Thymus (tissue), 11 donors: Measurements from ENCODE around the gene PCBP3. TPM values are rescaled to one million over a fixed set of nuclear protein-coding genes. Genes with fewer than 3 reads are reported as not detected.
"Not testable (repeated sequence)": the region's sequence is repeated elsewhere in the genome, so short reads cannot be mapped to it uniquely, and the experiment has no call there.

Experiments used
- DNase-seq, 9 donors: peaks; one replicate each; pipeline ENCODE4 v3.0.0-alpha.2; 2013; ENCODE audit warnings: low spot score in 9 of 9, low read depth in 6 of 9, missing footprints in 1 of 9
- H3K27ac ChIP-seq, 2 donors: one replicate each; pipeline ENCODE4 v1.5.1; 2013; ENCODE audit warnings: control low read depth in 1 of 2, low read depth in 1 of 2, low read length in 1 of 2, mild to moderate bottlenecking in 1 of 2, moderate library complexity in 1 of 2
- H3K27me3 ChIP-seq, 2 donors: one replicate each; pipeline ENCODE4 v1.5.1; 2013; ENCODE audit warnings: low read length in 1 of 2; ENCODE audit not compliant: control insufficient read depth in 2 of 2, insufficient read depth in 1 of 2
- H3K36me3 ChIP-seq, 2 donors: one replicate each; pipeline ENCODE4 v1.5.1; 2013; ENCODE audit warnings: low read length in 1 of 2, mild to moderate bottlenecking in 1 of 2, moderate library complexity in 1 of 2; ENCODE audit not compliant: control insufficient read depth in 2 of 2, insufficient read depth in 2 of 2
- H3K4me1 ChIP-seq, 2 donors: one replicate each; pipeline ENCODE4 v1.5.1; 2013; ENCODE audit warnings: low read length in 2 of 2; ENCODE audit not compliant: control insufficient read depth in 2 of 2, insufficient read depth in 2 of 2
- H3K4me3 ChIP-seq, 2 donors: one replicate each; pipeline ENCODE4 v1.5.1; 2013; ENCODE audit warnings: low read length in 2 of 2, control low read depth in 1 of 2, mild to moderate bottlenecking in 1 of 2
- H3K9me3 ChIP-seq, 2 donors: one replicate each; pipeline ENCODE4 v1.5.1; 2013; ENCODE audit warnings: low read length in 1 of 2, mild to moderate bottlenecking in 1 of 2; ENCODE audit not compliant: control insufficient read depth in 2 of 2, insufficient read depth in 1 of 2
- WGBS: extraction: QIAGEN DNeasy Blood & Tissue Kit; methylation state at CpG from one replicate; pipeline ENCODE4 v1.1.7; 2013; 5-methylcytosine and 5-hydroxymethylcytosine counted together
- polyA plus RNA-seq: library from polyadenylated mRNA; stranded (reverse); fragments of 200-250 nt; gene quantifications from one replicate; pipeline ENCODE4 v1.2.3, GENCODE V29; 2013
- total RNA-seq: library from RNA; stranded (reverse); fragments of 120-200 nt; gene quantifications from one replicate; pipeline ENCODE4 v1.2.4, GENCODE V29; 2013
- donor health status: healthy.

PCBP3 gene
- total and polyA plus RNA-seq, 2 donors: 12.8 to 44.9 TPM

DNA sequence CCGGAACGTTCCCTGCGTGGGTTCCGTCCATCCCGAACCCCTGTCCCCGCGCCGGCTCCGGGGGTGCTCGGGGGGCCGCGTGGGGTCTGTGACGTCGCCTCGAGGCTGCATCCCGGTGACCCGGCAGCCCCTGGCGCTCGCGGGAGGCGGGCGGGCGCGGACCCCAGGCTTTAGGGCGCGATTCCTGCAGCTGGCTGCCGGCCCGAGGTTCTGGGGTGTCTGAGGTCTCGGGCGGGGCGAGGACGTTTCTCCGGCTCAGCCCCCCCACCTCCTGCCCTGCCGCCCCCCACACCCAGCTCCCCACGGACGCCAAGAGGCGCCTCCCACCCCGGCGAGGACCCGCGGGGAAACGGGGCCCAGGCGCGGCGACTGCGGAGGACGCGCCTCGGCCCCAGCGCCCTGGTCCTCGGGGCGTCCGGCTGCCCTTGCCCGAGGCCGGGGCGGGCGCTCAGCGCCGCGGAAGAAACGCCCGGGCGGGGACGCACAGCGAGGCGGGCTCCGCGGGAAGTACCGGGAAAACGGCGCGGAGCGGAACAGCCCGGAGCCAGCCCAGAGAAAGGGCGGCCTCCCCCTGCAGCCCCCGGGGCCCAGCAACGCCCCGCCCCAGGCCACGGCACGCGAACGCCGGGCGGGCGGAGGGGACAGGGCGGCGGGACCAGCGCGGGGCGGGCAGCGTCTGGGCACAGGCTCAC, 1.3 kb upstream of the PCBP3 start:
- peaks cover 0 to 10% of the 10 kb centered on the region in 2 donors for H3K27me3 ChIP-seq
- H3K36me3 ChIP-seq: no peaks in the 10 kb centered on the region
- 12% methylated on average over 91 of the region's 91 CpGs for WGBS
- H3K4me1 ChIP-seq: peaks cover 51 to 64% of the 10 kb centered on the region in 2 donors
- H3K27ac ChIP-seq: peak overlapping the region; percentile 80 to 93
- H3K4me3 ChIP-seq: peak overlapping the region; percentile 40 to 81
- H3K9me3 ChIP-seq: peaks cover 0 to 4% of the 10 kb centered on the region in 2 donors
- peak in 1 of 9 donors; percentile 45 for DNase-seq

- 6% methylated on average over 56 of the region's 56 CpGs for WGBS
- no peaks in the 10 kb centered on the region for H3K36me3 ChIP-seq
- H3K4me1 ChIP-seq: peaks cover 37 to 46% of the 10 kb centered on the region in 2 donors
- peak overlapping the region; percentile 36 to 58 for H3K27ac ChIP-seq
- peaks cover 0 to 10% of the 10 kb centered on the region in 2 donors for H3K27me3 ChIP-seq
- H3K9me3 ChIP-seq: peaks cover 2 to 4% of the 10 kb centered on the region in 2 donors
- H3K4me3 ChIP-seq: peak overlapping the region; percentile 35 to 81
- DNase-seq: peak in 1 of 9 donors; percentile 53
Observed at GRCh38 chr21:45644041-45644906, 749 bp downstream of the PCBP3 start.

- H3K9me3 ChIP-seq: peaks cover 0 to 2% of the 10 kb centered on the region in 2 donors
- no peaks in the 10 kb centered on the region for H3K27me3 ChIP-seq
- no peaks in the 10 kb centered on the region for H3K36me3 ChIP-seq
- WGBS: 92% methylated on average over 2 of the region's 2 CpGs
- no peak overlapping the region for H3K27ac ChIP-seq
- DNase-seq: no peak
- H3K4me3 ChIP-seq: no peak overlapping the region
- no peaks in the 10 kb centered on the region for H3K4me1 ChIP-seq
Observed at GRCh38 chr21:45651921-45652320, 8.4 kb downstream of the PCBP3 start.

GRCh38 chr21:45655124-45655523, 11.6 kb downstream of the PCBP3 start:
- Histone ChIP-seq H3K27me3 (no peaks in the 10 kb centered on the region), H3K4me1 (no peaks in the 10 kb centered on the region), H3K36me3 (no peaks in the 10 kb centered on the region), H3K27ac (no peak overlapping the region), H3K4me3 (no peak overlapping the region), H3K9me3 (no peaks in the 10 kb centered on the region)
- 94% methylated on average over 4 of the region's 4 CpGs for WGBS
- no peak for DNase-seq

DNA sequence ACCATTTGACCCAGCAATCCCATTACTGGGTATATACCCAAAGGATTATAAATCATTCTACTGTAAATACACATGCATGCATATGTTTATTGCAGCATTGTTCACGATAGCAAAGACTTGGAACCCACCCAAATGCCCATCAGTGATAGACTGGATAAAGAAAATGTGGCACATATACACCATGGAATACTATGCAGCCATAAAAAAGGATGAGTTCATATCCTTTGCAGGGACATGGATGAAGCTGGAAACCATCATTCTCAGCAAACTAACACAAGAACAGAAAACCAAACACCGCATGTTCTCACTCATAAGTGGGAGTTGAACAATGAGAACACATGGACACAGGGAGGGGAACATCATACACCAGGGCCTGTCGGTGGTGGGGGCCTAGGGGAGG, 12.6 kb downstream of the PCBP3 start:
- H3K27ac ChIP-seq, H3K4me1 ChIP-seq, H3K27me3 ChIP-seq, H3K9me3 ChIP-seq, H3K4me3 ChIP-seq, H3K36me3 ChIP-seq, DNase-seq: not testable (repeated sequence)
- 96% methylated on average over 2 of the region's 3 CpGs for WGBS

GRCh38 chr21:45661913-45662622, 18.5 kb downstream of the PCBP3 start:
- not testable (repeated sequence) for H3K27me3 ChIP-seq, H3K4me3 ChIP-seq, H3K36me3 ChIP-seq, H3K9me3 ChIP-seq, H3K27ac ChIP-seq, DNase-seq
- WGBS: 93% methylated on average over 4 of the region's 4 CpGs
- peaks cover 3 to 14% of the 10 kb centered on the region in 2 donors for H3K4me1 ChIP-seq

DNA sequence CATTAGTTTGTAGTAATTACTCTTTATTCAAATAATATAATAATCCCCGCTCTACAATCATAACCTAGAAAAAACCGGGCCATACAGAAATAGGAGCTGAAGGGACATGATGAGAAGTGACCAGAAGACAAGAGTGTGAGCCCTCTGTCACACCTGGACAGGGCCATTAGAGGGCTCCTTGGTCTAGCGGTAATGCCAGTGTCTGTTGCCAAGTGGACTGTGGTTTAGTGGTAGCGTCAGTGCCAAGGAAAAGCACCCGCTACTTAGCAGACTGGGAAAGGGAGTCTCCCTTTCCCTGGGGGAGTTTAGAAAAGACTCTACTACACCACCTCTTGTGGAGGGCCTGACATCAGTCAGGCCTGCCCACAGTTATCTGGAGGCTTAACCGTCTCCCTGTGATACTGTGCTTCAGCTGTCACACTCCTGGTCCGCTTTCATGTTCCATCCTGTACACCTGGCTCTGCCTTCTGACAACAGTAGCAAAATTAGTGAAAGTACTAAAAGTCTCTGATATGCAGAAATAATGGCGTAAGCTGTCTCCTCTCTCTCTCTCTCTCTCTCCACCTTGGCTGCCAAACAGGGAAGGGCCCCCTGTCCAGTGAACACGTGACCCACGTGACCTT, 19.2 kb downstream of the PCBP3 start:
- DNase-seq: peak in 4 of 9 donors; percentile 23 to 72 (median 60)
- Histone ChIP-seq H3K4me1 (peaks cover 3 to 14% of the 10 kb centered on the region in 2 donors), H3K9me3 (peaks cover 0 to 10% of the 10 kb centered on the region in 2 donors), H3K27ac (peak overlapping the region; percentile 31 to 71)
- not testable (repeated sequence) for H3K36me3 ChIP-seq, H3K4me3 ChIP-seq, H3K27me3 ChIP-seq
- 65% methylated on average over 10 of the region's 10 CpGs for WGBS

DNA sequence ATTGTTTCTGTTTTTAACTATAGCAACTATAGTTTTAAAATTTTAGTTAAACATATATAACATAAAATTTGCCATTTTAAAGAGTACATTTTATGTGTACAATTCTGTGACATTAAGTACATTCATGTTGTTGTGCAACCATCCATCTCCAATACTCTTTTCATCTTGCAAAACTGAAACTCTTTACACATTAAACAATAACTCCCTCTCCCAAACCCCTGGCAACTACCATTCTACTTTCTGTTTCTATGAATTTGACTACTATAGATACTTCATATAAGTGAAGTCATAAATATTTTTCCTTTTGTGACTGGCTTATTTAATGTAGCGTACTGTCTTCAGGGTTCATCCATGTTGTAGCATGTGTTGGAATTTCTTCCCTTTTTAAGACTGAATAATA, 25.9 kb downstream of the PCBP3 start:
- 98% methylated on average over 1 of the region's 1 CpG for WGBS
- H3K36me3 ChIP-seq: peaks cover 8 to 23% of the 10 kb centered on the region in 2 donors
- no peak for DNase-seq

More for the DNA sequence above, 25.9 kb downstream of the PCBP3 start:
- Histone ChIP-seq H3K4me3 (no peak overlapping the region), H3K4me1 (no peaks in the 10 kb centered on the region), H3K9me3 (peaks cover 0 to 7% of the 10 kb centered on the region in 2 donors), H3K27me3 (no peaks in the 10 kb centered on the region), H3K27ac (no peak overlapping the region)
